ENCODE data around the gene C6orf120.

Gene C6orf120

DNA sequence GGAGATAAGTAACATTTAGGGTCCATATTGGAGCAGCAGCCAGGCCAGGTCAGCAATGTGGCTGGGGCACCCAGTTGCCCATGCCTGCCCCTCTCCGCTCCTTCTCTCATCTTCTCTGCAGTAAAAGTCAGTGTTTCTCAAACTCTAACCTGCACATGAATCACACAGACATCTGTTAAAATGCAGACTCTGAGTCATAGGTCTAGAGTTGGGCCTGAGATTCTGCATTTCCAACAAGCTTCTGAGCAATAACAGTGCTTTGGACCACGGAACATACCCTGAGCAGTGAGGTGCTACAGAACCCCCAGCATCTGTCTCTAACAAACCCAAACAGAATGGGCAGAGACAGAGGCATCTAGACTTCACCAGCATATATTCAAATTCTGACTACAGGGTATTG lies 12.3 kb downstream of the C6orf120 start:
- Histone ChIP-seq H3K9ac (ENCODE audit: low read length) (no peak overlapping the region), H3K9me3 (ENCODE audit: control insufficient read depth, low read length) (no peaks in the 10 kb centered on the region), H3K4me3 (ENCODE audit: low read length) (no peak overlapping the region), H3K27me3 (replicated peaks; ENCODE audit: control insufficient read depth, insufficient read depth, low read length) (no peaks in the 10 kb centered on the region), H3K4me1 (ENCODE audit: control insufficient read depth, insufficient read depth, low read length) (no peaks in the 10 kb centered on the region), H3K36me3 (ENCODE audit: control insufficient read depth, insufficient read depth, low read length, severe bottlenecking) (peaks cover 27% of the 10 kb centered on the region)
- DNase-seq (ENCODE audit: low read depth), result no peak

- Histone ChIP-seq H3K4me3 (ENCODE audit: low read length) (no peak overlapping the region), H3K4me1 (ENCODE audit: control insufficient read depth, insufficient read depth, low read length) (no peaks in the 10 kb centered on the region), H3K36me3 (ENCODE audit: control insufficient read depth, insufficient read depth, low read length, severe bottlenecking) (peaks cover 27% of the 10 kb centered on the region), H3K27me3 (replicated peaks; ENCODE audit: control insufficient read depth, insufficient read depth, low read length) (no peaks in the 10 kb centered on the region), H3K9me3 (ENCODE audit: control insufficient read depth, low read length) (no peaks in the 10 kb centered on the region), H3K9ac (ENCODE audit: low read length) (no peak overlapping the region)
- DNase-seq (ENCODE audit: low read depth), result no peak
Observed at GRCh38 chr6:169714595-169714994, 12.7 kb downstream of the C6orf120 start.

GRCh38 chr6:169719117-169719516 lies 17.2 kb downstream of the C6orf120 start:
- H3K36me3 ChIP-seq (ENCODE audit: control insufficient read depth, insufficient read depth, low read length, severe bottlenecking), result peaks cover 13% of the 10 kb centered on the region
- no peak for DNase-seq (ENCODE audit: low read depth)
- no peaks in the 10 kb centered on the region for H3K27me3 ChIP-seq (replicated peaks; ENCODE audit: control insufficient read depth, insufficient read depth, low read length)
- no peaks in the 10 kb centered on the region for H3K9me3 ChIP-seq (ENCODE audit: control insufficient read depth, low read length)
- H3K4me1 ChIP-seq (ENCODE audit: control insufficient read depth, insufficient read depth, low read length), result peaks cover 12% of the 10 kb centered on the region
- H3K4me3 ChIP-seq (ENCODE audit: low read length), result no peak overlapping the region
- no peak overlapping the region for H3K9ac ChIP-seq (ENCODE audit: low read length)

DNA sequence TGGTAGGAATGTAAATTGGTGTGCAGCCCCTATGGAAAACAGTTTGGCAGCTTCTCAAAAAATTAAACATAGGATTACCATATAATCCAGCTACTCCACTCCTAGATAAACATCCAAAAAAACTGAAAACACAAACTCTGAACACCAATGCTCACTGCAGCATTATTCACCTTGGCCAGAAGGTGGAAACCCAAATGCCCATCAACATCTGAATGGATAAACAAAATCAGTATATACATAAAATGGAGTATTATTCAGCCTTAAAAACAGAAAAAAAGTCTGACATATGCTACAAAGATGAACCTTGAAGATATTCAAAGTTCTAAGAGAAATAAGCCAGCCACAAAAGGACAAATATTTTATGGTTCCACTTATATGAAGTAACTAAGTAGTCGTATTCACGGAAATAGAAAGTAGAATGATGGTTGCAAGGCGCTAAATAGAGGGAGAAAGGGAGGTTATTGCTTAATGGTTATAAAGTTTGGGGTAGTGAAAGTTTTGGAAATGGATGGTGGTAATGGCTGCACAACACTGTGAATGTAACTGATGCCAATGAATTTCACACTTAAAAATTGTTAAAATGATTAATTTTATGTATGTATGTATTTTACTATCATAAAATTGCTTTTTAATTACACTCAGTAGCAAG lies 18.4 kb downstream of the C6orf120 start:
- H3K9me3 ChIP-seq (ENCODE audit: control insufficient read depth, low read length), result no peaks in the 10 kb centered on the region
- peaks cover 18% of the 10 kb centered on the region for H3K4me1 ChIP-seq (ENCODE audit: control insufficient read depth, insufficient read depth, low read length)
- H3K4me3 ChIP-seq (ENCODE audit: low read length), result no peak overlapping the region
- H3K27me3 ChIP-seq (replicated peaks; ENCODE audit: control insufficient read depth, insufficient read depth, low read length), result no peaks in the 10 kb centered on the region
- peaks cover 9% of the 10 kb centered on the region for H3K36me3 ChIP-seq (ENCODE audit: control insufficient read depth, insufficient read depth, low read length, severe bottlenecking)
- no peak overlapping the region for H3K9ac ChIP-seq (ENCODE audit: low read length)
- DNase-seq (ENCODE audit: low read depth), result no peak

DNA sequence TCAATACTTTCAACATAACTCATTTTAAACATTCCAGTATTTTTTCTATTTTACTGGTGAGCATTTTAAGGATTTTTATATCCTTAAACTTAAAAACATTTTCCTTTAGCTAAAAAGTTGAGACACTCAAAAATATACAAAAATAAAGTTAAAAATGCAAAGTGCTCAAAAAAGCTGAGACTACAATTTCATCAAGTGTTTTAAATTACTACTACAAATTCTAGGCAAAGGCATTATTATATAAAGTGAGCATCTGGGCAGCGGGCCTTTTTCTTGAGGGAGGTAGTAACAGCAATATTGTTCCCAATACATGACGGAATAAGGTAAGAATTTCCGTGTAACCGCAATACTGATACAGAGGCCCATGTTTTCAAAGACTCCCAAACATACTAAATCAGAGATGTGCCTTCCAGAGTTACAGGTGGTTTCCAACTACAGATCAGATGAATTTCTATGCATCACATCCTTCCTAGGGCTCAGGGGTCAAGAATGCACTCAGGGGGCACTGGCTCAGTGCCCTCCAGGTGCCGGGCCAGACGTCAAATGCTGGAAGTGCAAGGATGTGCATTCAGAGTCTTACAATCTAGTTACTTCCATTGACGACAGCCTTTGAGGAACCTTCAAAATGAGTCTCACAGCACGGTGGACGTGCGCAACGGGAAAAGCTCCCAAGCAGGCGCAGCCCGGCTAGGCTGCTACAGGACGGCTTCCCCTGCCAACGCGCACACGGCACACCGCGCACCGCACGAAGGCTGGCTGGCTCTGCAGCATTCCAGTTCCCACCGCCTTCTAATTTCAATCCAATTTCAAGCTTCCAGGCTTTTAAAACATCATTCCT lies 20.7 kb downstream of the C6orf120 start:
- peak overlapping the region; percentile 85 for H3K4me3 ChIP-seq (ENCODE audit: low read length)
- H3K9ac ChIP-seq (ENCODE audit: low read length), result peak overlapping the region; percentile 91
- peaks cover 18% of the 10 kb centered on the region for H3K4me1 ChIP-seq (ENCODE audit: control insufficient read depth, insufficient read depth, low read length)
- no peaks in the 10 kb centered on the region for H3K27me3 ChIP-seq (replicated peaks; ENCODE audit: control insufficient read depth, insufficient read depth, low read length)
- no peaks in the 10 kb centered on the region for H3K9me3 ChIP-seq (ENCODE audit: control insufficient read depth, low read length)
- no peaks in the 10 kb centered on the region for H3K36me3 ChIP-seq (ENCODE audit: control insufficient read depth, insufficient read depth, low read length, severe bottlenecking)
- DNase-seq (ENCODE audit: low read depth), result peak; percentile 74

- Histone ChIP-seq H3K9ac (ENCODE audit: low read length) (peak overlapping the region; percentile 91), H3K27me3 (replicated peaks; ENCODE audit: control insufficient read depth, insufficient read depth, low read length) (no peaks in the 10 kb centered on the region), H3K4me1 (ENCODE audit: control insufficient read depth, insufficient read depth, low read length) (peaks cover 18% of the 10 kb centered on the region), H3K36me3 (ENCODE audit: control insufficient read depth, insufficient read depth, low read length, severe bottlenecking) (no peaks in the 10 kb centered on the region), H3K9me3 (ENCODE audit: control insufficient read depth, low read length) (no peaks in the 10 kb centered on the region), H3K4me3 (ENCODE audit: low read length) (peak overlapping the region; percentile 85)
- DNase-seq (ENCODE audit: low read depth), result peak; percentile 83
Observed at GRCh38 chr6:169723200-169723909, 21.4 kb downstream of the C6orf120 start.

GRCh38 chr6:169723991-169724493 lies 22.1 kb downstream of the C6orf120 start:
- Histone ChIP-seq H3K36me3 (ENCODE audit: control insufficient read depth, insufficient read depth, low read length, severe bottlenecking) (no peaks in the 10 kb centered on the region), H3K4me3 (ENCODE audit: low read length) (peak overlapping the region; percentile 67)
- peak; percentile 74 for DNase-seq (ENCODE audit: low read depth)

DNA sequence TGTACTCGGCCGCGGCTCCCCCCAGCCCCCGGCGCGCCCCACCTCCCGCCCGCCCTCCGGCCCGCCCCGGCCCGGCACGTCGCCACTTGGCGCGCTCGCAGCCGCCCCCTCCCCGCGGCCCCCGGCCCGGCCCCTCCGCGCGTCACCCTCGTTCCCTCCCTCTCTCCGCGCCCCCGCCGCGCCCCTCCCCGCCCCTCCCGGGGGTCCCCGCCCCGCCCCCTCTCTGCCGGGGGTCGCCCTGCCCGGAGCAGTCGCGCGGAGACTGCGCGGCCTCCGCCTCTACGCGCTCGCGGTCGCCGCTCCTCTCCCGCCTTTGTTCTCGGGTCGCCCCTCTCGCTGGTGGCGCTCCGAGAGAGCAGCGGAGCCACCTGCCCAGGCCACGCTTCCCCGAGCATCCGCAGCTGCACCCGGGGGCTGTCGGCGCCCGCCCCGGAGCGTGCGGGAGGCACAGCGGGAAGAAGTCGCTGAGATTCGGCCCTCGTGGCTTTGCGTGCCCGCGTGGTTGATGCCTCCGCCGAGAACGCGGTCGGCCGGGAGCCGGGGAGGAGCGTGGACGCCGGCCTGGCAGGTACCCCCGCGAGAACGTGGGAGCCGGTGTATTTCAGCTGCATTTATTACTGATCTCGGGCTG lies 22.7 kb downstream of the C6orf120 start, which contains the start of gene PHF10:
PHF10 (minus strand) TSS at position 7 of the 631 bp plus-strand sequence. CDS start 569 bp downstream, outside the sequence.
- Histone ChIP-seq H3K4me3 (ENCODE audit: low read length) (peak within 1 kb of the TSS; percentile 85), H3K27me3 (replicated peaks; ENCODE audit: control insufficient read depth, insufficient read depth, low read length) (no peaks in the 10 kb centered on the region), H3K4me1 (ENCODE audit: control insufficient read depth, insufficient read depth, low read length) (peaks cover 18% of the 10 kb centered on the region), H3K9ac (ENCODE audit: low read length) (peak within 1 kb of the TSS; percentile 91), H3K36me3 (ENCODE audit: control insufficient read depth, insufficient read depth, low read length, severe bottlenecking) (no peaks in the 10 kb centered on the region), H3K9me3 (ENCODE audit: control insufficient read depth, low read length) (no peaks in the 10 kb centered on the region)
- DNase-seq (ENCODE audit: low read depth), result peak; percentile 75

More at GRCh38 chr6:169723991-169724493, 22.1 kb downstream of the C6orf120 start:
- H3K9me3 ChIP-seq (ENCODE audit: control insufficient read depth, low read length), result no peaks in the 10 kb centered on the region
- no peaks in the 10 kb centered on the region for H3K27me3 ChIP-seq (replicated peaks; ENCODE audit: control insufficient read depth, insufficient read depth, low read length)
- peaks cover 18% of the 10 kb centered on the region for H3K4me1 ChIP-seq (ENCODE audit: control insufficient read depth, insufficient read depth, low read length)
- H3K9ac ChIP-seq (ENCODE audit: low read length), result peak overlapping the region; percentile 63

DNA sequence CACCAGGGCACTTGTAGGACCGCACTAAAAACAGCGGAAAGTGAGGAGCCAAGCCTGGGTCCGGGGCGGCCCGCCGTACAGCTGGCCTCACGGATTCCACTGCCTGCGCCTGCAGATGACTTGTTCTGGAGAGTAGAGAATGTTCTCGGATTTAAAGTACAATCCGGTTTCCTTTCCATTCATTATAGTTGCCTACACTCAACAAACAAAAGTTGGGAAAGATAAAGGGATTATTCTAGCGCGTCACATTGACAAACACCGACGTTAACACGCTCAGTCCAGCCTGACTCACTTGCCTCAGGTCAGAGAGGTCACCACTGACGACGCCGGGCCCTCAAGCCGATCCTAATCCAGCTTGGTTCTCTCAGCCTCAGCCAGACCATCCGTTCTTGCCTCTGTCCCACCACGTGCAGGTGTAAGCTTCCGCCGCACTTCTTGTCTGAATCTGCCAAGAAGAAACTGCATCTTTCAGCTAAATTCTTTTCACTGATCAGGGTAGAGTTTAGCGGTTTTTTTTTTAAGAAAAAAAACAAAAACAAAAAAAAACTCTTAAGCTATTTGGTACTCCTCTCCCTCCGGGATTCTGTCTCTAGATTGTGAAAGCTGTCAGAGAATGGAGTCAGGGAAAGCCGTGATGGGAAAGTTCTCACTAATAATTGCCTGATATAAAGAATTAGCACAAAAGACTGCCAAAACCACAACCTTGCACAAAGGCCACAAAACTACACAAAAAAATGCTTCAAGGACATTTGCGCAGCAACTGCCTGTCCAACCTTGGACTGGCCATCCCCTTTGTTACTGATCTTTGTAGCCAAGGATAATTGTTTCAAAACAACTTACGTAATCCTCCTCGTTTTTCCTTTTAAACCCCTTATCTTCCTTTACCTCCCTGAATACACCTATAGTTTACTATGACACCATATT lies 23.5 kb downstream of the C6orf120 start:
- Histone ChIP-seq H3K27me3 (replicated peaks; ENCODE audit: control insufficient read depth, insufficient read depth, low read length) (no peaks in the 10 kb centered on the region), H3K9ac (ENCODE audit: low read length) (peak overlapping the region; percentile 62), H3K4me1 (ENCODE audit: control insufficient read depth, insufficient read depth, low read length) (peaks cover 18% of the 10 kb centered on the region), H3K36me3 (ENCODE audit: control insufficient read depth, insufficient read depth, low read length, severe bottlenecking) (no peaks in the 10 kb centered on the region), H3K9me3 (ENCODE audit: control insufficient read depth, low read length) (no peaks in the 10 kb centered on the region), H3K4me3 (ENCODE audit: low read length) (peak overlapping the region; percentile 80)
- DNase-seq (ENCODE audit: low read depth), result peak; percentile 75

DNA sequence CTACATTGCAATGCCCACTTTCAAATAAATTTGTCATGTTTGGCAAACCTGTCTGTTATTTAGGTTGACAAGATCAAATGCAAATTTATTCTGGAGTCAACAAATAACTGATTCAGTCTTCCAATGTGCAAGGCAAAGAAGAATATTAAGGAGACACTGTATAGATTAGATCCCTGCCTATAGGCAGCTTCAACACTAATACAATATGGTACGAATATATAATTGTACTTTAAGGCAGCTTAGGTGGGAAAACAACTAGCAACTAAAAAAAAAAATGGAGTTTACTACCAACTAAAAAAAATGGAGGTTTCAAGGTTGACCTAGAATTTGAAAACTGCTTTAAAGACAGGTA lies 24.1 kb downstream of the C6orf120 start:
- no peak for DNase-seq (ENCODE audit: low read depth)
- Histone ChIP-seq H3K4me1 (ENCODE audit: control insufficient read depth, insufficient read depth, low read length) (peaks cover 18% of the 10 kb centered on the region), H3K9ac (ENCODE audit: low read length) (no peak overlapping the region), H3K9me3 (ENCODE audit: control insufficient read depth, low read length) (no peaks in the 10 kb centered on the region), H3K36me3 (ENCODE audit: control insufficient read depth, insufficient read depth, low read length, severe bottlenecking) (no peaks in the 10 kb centered on the region), H3K4me3 (ENCODE audit: low read length) (no peak overlapping the region), H3K27me3 (replicated peaks; ENCODE audit: control insufficient read depth, insufficient read depth, low read length) (no peaks in the 10 kb centered on the region)

All from adipocyte (in vitro differentiated cells).